Breast epithelium (tissue), 3 donors: Measurements from ENCODE around the gene MACROD1.

Experiments
- POLR2AphosphoS5 ChIP-seq, 3 donors: sonication (generic); formaldehyde crosslinking; IDR thresholded peaks; one replicate each; pipeline ENCODE4 v1.6.1; 2017; ENCODE audit warnings: antibody characterized with exemption in 3 of 3
- TF ChIP-seq, protein P1 (sequence below), 3 donors: fragments of 450-650 bp; IDR thresholded peaks; one replicate each; pipeline ENCODE4 v1.5.1; 2016 to 2017; ENCODE audit warnings: antibody characterized with exemption in 3 of 3, mild to moderate bottlenecking in 3 of 3, moderate library complexity in 3 of 3

DNA sequence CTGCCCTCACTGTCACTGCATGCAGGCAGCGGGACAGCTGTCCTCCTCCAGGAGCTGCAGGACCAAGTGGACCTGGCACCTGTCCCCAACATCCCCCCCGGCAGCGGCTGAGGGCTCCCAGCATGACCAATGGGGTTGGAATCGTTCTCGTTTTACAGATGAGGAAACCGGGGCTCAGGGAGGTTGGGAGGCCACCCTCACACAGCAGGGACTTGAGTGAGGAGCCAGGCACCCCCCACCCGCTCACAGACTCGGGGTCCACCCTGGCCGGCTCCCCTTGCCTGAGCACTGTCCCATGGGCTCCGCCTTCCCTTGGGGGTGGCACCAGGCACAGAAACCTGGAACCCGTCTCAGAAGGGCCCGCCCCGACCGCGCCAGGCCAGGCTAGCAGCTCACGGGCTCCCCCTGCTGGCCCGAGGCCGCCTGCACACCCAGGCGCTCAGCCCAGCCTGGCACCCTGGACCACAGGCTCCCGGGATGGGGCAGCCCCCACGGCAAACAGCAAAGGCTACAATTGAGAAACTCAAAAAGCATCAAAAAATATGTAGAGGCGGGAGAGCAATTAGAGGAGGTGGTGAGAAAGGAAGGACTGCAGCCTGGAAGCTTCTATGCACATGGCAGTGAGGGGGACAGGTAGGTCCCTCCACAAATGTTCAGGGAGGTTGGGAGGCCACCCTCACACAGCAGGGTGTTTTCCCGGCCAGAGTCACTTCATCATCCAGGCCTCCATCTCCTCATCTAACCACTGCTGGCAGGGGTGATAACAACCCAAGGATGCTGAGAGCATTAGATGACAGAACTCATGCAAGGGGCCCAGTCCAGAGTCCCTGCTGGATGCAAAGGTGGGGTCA lies 12.8 kb downstream of the MACROD1 start:
- TF ChIP-seq, protein P1, sequence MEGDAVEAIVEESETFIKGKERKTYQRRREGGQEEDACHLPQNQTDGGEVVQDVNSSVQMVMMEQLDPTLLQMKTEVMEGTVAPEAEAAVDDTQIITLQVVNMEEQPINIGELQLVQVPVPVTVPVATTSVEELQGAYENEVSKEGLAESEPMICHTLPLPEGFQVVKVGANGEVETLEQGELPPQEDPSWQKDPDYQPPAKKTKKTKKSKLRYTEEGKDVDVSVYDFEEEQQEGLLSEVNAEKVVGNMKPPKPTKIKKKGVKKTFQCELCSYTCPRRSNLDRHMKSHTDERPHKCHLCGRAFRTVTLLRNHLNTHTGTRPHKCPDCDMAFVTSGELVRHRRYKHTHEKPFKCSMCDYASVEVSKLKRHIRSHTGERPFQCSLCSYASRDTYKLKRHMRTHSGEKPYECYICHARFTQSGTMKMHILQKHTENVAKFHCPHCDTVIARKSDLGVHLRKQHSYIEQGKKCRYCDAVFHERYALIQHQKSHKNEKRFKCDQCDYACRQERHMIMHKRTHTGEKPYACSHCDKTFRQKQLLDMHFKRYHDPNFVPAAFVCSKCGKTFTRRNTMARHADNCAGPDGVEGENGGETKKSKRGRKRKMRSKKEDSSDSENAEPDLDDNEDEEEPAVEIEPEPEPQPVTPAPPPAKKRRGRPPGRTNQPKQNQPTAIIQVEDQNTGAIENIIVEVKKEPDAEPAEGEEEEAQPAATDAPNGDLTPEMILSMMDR (IDR thresholded peaks at IDR 0.05): peak; percentile 86 to 95 (median 93)
- TF ChIP-seq POLR2AphosphoS5 (IDR thresholded peaks at IDR 0.05): no peak
